VCaP (cell line): Measurements from ENCODE around the gene CIRBP.

Experiments
- H3K27ac ChIP-seq: fragments of 450-650 bp; 2 replicates; pipeline ENCODE4 v1.5.1; 2017
- CTCF ChIP-seq: fragments of 450-650 bp; conservative IDR thresholded peaks from 2 replicates; pipeline ENCODE4 v1.5.1; 2017; ENCODE audit warnings: mild to moderate bottlenecking, moderate library complexity

The CIRBP gene

GRCh38 chr19:1288833-1289685 lies 19.9 kb downstream of the CIRBP start:
- TF ChIP-seq CTCF: no peak

GRCh38 chr19:1289686-1290025 lies 20.5 kb downstream of the CIRBP start:
- no peak overlapping the region for H3K27ac ChIP-seq
- TF ChIP-seq CTCF: no peak

More at GRCh38 chr19:1288833-1289685, 19.9 kb downstream of the CIRBP start:
- H3K27ac ChIP-seq: no peak overlapping the region

- TF ChIP-seq CTCF: no peak
- H3K27ac ChIP-seq: no peak overlapping the region
Observed at GRCh38 chr19:1290196-1290702, 21.1 kb downstream of the CIRBP start.

GRCh38 chr19:1290703-1291651 lies 21.8 kb downstream of the CIRBP start:
- no peak overlapping the region for H3K27ac ChIP-seq
- TF ChIP-seq CTCF: no peak

- TF ChIP-seq CTCF: no peak
- no peak overlapping the region for H3K27ac ChIP-seq
Observed at GRCh38 chr19:1291761-1292418, 22.8 kb downstream of the CIRBP start.

- no peak for TF ChIP-seq CTCF
- H3K27ac ChIP-seq: no peak overlapping the region
Observed at GRCh38 chr19:1292419-1293151, 23.5 kb downstream of the CIRBP start.
